Astrocyte of the spinal cord (primary cell): ENCODE results near the gene UBE2J1.

ENCODE experiments used
- DNase-seq: peaks from one replicate; pipeline ENCODE4 v3.0.0; 2011; ENCODE audit warnings: low read depth, low spot score
- H3K4me3 ChIP-seq: 2 replicates; pipeline ENCODE4 v1.5.1; 2011; ENCODE audit warnings: low read depth, mild to moderate bottlenecking, low read length, moderate library complexity
- in situ Hi-C: cut with HindIII; loops from 2 replicates; pipeline ENCODE4 v1.10.0; 2017; ENCODE audit warnings: low sequenced_read_pairs
- TF ChIP-seq, protein P1 (sequence below): IDR thresholded peaks from 2 replicates; pipeline ENCODE4 v1.5.1; 2012; ENCODE audit warnings: low read depth, mild to moderate bottlenecking, low read length, inconsistent platforms

The UBE2J1 gene

DNA sequence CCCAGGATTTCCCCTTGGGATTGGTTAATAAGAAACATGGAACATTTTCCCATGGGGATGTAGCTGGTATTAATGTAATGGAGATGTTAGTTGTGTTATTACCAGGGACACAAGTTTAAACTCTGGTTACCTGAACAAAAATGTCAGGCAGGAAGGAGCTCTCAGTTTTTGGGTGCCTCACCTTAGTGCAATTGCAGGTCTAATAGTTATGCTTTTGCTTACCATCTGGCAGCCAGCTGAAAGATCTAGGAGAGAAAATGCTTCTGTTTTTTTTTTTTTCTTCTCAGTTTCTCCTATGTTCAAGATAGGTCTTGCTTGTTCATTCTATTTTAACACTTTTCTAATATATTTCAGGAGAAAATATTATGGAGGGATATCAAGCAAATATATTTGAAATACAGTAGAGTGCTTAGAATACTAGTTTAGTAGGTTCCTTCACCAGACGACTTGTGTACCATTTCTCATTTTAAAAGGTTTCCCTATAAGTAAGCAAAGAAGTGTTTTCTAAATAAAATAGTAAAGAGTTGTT, 4.2 kb upstream of the UBE2J1 start:
- in situ Hi-C loops = no loop called here
- no peak for DNase-seq
- H3K4me3 ChIP-seq = no peak overlapping the region
- TF ChIP-seq, protein P1, sequence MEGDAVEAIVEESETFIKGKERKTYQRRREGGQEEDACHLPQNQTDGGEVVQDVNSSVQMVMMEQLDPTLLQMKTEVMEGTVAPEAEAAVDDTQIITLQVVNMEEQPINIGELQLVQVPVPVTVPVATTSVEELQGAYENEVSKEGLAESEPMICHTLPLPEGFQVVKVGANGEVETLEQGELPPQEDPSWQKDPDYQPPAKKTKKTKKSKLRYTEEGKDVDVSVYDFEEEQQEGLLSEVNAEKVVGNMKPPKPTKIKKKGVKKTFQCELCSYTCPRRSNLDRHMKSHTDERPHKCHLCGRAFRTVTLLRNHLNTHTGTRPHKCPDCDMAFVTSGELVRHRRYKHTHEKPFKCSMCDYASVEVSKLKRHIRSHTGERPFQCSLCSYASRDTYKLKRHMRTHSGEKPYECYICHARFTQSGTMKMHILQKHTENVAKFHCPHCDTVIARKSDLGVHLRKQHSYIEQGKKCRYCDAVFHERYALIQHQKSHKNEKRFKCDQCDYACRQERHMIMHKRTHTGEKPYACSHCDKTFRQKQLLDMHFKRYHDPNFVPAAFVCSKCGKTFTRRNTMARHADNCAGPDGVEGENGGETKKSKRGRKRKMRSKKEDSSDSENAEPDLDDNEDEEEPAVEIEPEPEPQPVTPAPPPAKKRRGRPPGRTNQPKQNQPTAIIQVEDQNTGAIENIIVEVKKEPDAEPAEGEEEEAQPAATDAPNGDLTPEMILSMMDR = no peak

DNA sequence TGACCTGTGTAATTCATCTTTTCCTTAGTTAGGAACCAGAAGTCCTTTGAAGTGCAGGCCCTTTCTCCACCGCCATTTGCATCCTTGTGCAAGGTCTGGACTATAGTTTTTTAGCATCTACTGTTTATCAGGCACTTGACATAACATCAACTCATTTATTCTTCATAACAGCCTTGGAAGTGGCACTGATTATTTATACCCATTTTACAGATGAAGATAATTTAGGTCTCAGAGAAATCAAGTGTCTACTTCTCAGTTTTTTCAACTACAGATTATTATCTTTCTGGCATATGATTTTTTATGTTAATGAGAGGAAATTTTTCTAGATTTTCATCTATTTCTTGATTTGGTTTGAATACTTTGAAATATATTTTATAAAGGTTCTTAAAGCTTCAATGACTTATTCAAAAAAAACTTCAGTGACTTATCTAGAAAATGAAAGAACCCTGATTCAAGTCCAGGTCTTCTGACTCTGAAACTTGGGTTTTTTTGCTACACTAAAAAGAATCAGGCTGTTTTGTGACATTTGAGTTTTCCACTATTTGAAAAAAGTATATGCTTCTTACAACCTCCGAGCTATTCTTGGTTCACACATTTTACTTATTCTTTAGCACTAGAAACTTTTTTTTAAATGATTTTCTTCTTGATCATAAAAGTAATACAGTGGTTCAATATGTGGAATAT, 3.1 kb upstream of the UBE2J1 start:
- DNase-seq = no peak
- in situ Hi-C loops = no loop called here
- no peak overlapping the region for H3K4me3 ChIP-seq
- TF ChIP-seq, protein P1 = no peak

DNA sequence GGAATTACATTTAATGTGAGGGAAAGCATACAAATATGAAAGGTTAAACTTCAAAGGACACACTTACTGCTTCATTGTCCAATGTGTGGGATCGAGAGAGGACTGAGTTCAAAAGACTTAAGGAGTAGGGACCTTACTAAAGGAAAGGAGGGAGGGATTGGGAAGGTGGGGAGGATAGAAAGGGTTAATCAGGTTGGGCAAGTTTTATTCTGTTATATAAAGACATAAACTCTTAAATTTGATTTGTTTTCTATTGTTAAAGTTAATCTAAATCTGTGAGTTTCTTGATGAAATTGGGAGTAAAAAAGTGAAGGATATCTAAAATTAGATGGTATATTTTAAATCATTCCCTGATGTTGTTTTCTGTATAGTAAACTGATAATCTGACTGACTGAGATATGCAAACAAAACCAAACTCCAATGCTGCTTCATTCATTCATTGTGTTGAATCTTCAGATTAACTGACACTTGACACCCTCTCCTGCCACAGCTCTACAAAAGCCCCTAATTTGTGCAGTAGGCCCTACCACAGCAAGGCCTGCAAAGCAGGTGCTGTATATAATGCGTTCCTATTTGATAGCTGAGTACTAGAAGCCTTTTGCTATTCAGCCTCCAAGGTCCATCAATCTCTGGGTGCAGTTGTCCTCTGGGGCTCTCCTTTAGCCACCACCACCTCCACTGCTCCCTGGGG, 1.3 kb upstream of the UBE2J1 start:
- H3K4me3 ChIP-seq = no peak overlapping the region
- TF ChIP-seq, protein P1 = no peak
- in situ Hi-C loops = no loop called here
- DNase-seq = no peak

DNA sequence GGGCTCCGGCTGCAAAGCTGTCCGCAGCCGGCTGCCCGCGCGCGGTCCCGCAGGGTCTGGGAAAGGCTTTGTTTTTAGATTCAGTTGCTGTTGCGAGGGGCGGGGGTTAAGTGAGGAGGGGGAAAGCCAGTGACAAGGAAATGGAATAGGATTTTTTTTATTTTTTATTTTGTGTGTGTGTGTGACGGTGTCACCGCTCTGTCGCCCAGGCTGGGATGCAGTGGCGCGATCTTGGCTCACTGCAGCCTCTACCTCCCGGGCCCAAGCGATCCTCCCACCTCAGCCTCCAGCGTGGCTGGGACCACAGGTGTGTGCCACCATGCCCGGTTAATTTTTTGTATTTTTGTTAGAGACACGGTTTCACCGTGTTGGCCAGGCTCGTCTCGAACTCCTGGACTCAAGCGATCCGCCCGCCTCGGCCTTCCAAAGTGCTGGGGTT, 615 bp upstream of the UBE2J1 start:
- TF ChIP-seq, protein P1 = no peak
- in situ Hi-C loops = no loop called here
- DNase-seq = no peak

DNA sequence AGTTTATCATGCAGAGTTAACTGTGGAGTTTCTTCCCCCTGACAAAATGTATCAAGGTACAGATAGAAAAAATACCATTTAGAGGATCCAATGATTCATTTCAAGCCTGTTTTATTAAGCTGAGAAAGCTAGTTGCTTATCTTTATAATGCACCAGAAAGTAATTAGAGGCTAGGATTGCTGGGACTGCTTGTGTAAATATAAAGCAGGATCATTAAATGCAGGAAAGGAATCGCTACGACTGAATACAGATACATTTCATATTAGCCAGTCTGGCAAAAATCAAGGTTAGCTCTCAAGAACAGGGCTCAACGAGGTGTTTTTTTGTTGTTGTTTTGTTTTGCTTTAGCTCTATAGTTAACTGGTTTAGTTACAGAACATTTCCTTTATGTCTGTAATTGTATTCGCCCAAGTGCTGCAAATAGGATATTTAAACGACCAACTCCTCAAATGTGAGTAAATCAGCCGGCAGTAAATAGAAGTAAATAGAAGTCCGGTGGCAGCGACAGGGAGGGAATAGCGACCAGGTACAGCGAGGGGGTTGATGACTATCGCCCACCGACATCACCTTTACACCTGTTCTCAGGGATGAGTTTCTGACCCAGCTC, 748 bp downstream of the UBE2J1 start:
- in situ Hi-C loops = no loop called here
- DNase-seq = peak; percentile 41
- TF ChIP-seq, protein P1 = no peak
- H3K4me3 ChIP-seq = peak overlapping the region; percentile 78

More for the DNA sequence above, 615 bp upstream of the UBE2J1 start:
- H3K4me3 ChIP-seq = peak overlapping the region; percentile 78

DNA sequence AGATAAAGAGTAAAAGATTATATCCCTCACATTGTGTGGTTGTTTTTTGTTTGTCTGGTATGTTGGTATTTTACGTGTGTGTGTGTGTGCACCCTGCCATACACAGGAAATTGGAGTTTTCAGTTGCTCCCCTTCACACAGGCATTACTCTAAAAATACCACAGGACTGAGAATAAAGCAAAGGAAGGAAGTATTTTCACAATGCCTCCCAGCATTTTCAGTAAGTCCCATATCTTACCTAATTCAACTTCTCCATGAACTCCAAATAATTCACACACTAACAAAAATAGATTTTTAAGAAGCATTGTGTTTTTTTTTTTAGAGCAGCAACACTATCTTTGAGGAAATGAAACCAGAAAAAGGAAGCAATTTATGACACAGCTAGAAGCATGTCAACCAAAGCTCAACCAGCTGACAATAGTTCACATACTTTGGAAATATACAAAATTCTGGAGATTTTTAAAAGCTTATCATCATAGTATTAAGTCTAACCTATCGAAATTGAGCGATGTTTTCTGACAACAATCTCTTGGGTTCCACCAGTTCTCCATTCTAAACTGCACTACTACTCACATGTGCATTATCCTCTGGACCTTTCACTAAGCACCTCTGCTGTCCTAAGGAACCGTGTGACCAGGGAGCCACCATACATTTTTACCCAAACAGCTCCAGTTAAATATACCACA, 2.1 kb downstream of the UBE2J1 start:
- peak; percentile 17 for DNase-seq
- TF ChIP-seq, protein P1 = no peak
- in situ Hi-C loops = no loop called here
- H3K4me3 ChIP-seq = no peak overlapping the region
